ENCODE results near the gene BAAT. TPM values are rescaled to one million over a fixed set of nuclear protein-coding genes. Genes with fewer than 3 reads are reported as not detected.

The BAAT gene
- total RNA-seq, 2 experiments from 2014 or later = 0.07 TPM; not detected in 1

DNA sequence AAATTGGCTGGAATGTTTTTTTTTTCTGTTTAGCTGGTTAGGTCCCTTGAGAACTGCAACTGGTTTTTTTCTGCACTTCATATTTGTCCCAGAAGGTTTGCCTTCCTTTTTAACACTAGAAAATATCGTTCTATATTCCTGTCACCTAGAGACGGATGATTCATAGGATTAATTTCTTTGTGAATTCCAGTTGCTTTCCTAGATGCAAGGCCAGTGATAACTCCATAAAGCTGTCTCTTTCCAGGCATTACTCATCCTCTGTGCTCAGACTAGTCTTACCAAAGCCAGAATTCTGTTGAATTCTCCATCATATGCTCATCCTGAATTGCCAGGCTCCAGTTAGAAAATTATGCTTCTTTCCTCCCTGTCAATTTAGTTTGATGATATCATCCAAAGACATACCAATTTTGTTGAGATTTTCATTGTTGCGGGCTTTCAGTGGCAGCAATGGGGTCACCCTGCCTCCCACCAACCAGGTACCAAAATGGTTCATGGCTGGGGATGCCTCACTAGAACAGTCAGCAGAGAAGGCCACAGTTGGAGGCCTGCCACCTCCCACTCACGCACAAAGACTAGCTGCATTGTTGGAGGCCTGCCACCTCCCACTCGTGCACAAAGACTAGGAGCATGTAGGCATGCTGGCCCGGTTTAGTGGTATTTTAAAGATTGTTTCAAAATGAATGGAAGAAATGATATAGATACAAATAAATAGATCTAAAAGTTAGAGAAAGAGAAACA lies 8.5 kb downstream of the BAAT start:
- H3K27ac Mint-ChIP-seq = no peak overlapping the region
- peaks cover 9% of the 10 kb centered on the region for H3K27me3 Mint-ChIP-seq
- DNase-seq (no peak), ATAC-seq (no peak)
- H3K36me3 Mint-ChIP-seq (ENCODE audit: low read depth) = no peaks in the 10 kb centered on the region
- ChIA-PET POLR2A (no interaction called here), CTCF (interaction anchor here (0.6 kb wide), 1 partner anchor 206 kb away, joined by 3 read pairs; no protein-coding TSS in a partner anchor)
- intact Hi-C loops (cut with DNase I, micrococcal nuclease) = no loop called here
- no peaks in the 10 kb centered on the region for H3K4me1 Mint-ChIP-seq
- H3K4me3 Mint-ChIP-seq = no peak overlapping the region
- H3K9me3 Mint-ChIP-seq (ENCODE audit: low read depth) = no peaks in the 10 kb centered on the region

- ATAC-seq = no peak
- H3K36me3 Mint-ChIP-seq (ENCODE audit: low read depth) = no peaks in the 10 kb centered on the region
- peaks cover 9% of the 10 kb centered on the region for H3K27me3 Mint-ChIP-seq
- DNase-seq = no peak
- CTCF ChIA-PET = interaction anchor here (0.6 kb wide), 1 partner anchor 205 kb away, joined by 3 read pairs; no protein-coding TSS in a partner anchor
- intact Hi-C loops (cut with DNase I, micrococcal nuclease) = no loop called here
- H3K27ac Mint-ChIP-seq = no peak overlapping the region
- no peak overlapping the region for H3K4me3 Mint-ChIP-seq
- H3K4me1 Mint-ChIP-seq = no peaks in the 10 kb centered on the region
- POLR2A ChIA-PET = no interaction called here
- H3K9me3 Mint-ChIP-seq (ENCODE audit: low read depth) = no peaks in the 10 kb centered on the region
These were observed 9.3 kb downstream of the BAAT start for GRCh38 chr9:101375546-101375945.

DNA sequence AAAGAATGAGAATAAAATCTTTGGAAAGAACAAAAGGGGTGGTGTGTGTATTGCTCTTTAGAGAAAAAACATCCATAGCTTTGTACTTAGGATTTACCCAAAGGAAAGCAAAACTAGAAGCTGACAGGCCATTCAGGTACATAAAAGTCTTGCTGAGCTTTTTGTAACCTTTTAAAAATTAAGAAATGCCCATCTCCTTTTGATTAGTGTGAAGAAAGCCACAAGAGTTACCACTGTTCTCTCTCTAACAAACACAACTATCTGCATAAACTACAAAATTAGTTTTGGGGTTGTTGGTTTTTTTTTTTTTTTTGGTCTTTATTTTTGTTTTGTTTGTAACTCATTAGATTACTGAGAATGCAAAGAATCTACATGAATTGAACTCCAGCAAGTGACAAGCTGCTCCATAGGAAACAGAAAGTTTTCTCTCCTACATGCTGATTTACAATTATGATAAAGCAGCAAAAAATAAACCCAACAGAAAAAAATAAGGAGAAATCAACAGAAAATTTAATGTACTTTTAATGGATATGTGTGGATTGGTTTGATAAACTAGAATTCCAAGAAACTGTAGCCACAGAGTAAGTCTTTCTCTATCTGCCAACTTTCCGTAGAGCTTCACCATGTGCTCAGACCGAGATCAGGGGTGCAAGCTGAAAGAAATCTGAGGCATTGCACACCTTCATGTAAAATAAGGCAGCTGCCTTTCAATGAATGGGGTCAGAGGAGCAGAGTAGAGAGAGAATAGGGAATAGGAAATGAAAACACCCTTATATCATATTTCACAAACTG lies 12.3 kb downstream of the BAAT start:
- Mint-ChIP-seq H3K27me3 (peaks cover 10% of the 10 kb centered on the region), H3K27ac (no peak overlapping the region), H3K4me3 (no peak overlapping the region), H3K36me3 (ENCODE audit: low read depth) (no peaks in the 10 kb centered on the region), H3K4me1 (no peaks in the 10 kb centered on the region), H3K9me3 (ENCODE audit: low read depth) (no peaks in the 10 kb centered on the region)
- ATAC-seq = no peak
- intact Hi-C loops (cut with DNase I, micrococcal nuclease) = no loop called here
- DNase-seq = no peak
- CTCF ChIA-PET = interaction anchor here (0.7 to 1.7 kb wide), 2 partner anchors 16 to 60 kb away, joined by 3 to 4 read pairs; no protein-coding TSS in a partner anchor
- POLR2A ChIA-PET = no interaction called here

- ATAC-seq = no peak
These were observed 13.0 kb downstream of the BAAT start for GRCh38 chr9:101371813-101372212.

DNA sequence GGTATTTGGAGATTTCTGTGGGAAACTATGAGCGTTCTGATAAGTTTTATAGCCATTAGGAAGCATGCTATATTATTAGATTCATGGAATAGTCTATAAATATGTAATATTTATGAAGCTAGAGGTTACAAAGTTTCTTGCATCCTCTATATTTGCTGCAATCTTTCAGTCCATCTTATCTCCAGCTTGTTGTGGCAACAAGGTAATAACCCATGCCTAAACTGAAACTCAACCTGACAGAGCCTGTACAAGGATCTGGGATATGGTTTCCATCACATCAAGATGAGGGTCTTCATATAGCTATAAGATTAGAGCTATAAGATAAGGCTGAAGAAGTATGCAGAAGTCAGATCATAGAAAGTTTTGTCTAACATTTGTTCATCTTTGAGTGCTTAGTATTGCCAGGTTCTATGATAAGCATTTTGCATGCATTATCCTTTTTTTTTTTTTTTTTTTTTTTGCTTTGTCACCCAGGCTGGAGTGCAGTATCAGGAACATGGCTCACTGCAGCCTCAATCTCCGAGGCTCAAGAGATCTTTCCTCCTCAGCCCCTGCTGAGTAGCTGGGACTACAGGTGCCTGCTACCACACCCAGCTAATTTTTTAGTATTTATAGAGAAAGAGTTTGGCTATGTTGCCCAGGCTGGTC lies 14.8 kb downstream of the BAAT start:
- ChIA-PET CTCF (interaction anchor here (0.6 to 1.6 kb wide), 5 partner anchors 9 to 220 kb away, joined by 3 to 5 read pairs (median 3); no protein-coding TSS in a partner anchor), POLR2A (no interaction called here)
- H3K9me3 Mint-ChIP-seq (ENCODE audit: low read depth) = no peaks in the 10 kb centered on the region
- peaks cover 10% of the 10 kb centered on the region for H3K27me3 Mint-ChIP-seq
- DNase-seq = no peak
- no peak overlapping the region for H3K27ac Mint-ChIP-seq
- ATAC-seq = no peak
- intact Hi-C loops (cut with DNase I, micrococcal nuclease) = no loop called here
- no peaks in the 10 kb centered on the region for H3K36me3 Mint-ChIP-seq (ENCODE audit: low read depth)
- no peaks in the 10 kb centered on the region for H3K4me1 Mint-ChIP-seq
- no peak overlapping the region for H3K4me3 Mint-ChIP-seq

More at GRCh38 chr9:101371813-101372212, 13.0 kb downstream of the BAAT start:
- H3K9me3 Mint-ChIP-seq (ENCODE audit: low read depth) = no peaks in the 10 kb centered on the region
- intact Hi-C loops (cut with DNase I, micrococcal nuclease) = no loop called here
- no peak for DNase-seq
- peaks cover 10% of the 10 kb centered on the region for H3K27me3 Mint-ChIP-seq
- no peaks in the 10 kb centered on the region for H3K4me1 Mint-ChIP-seq
- no peak overlapping the region for H3K4me3 Mint-ChIP-seq
- ChIA-PET CTCF (no interaction called here), POLR2A (no interaction called here)
- H3K27ac Mint-ChIP-seq = no peak overlapping the region
- H3K36me3 Mint-ChIP-seq (ENCODE audit: low read depth) = no peaks in the 10 kb centered on the region

DNA sequence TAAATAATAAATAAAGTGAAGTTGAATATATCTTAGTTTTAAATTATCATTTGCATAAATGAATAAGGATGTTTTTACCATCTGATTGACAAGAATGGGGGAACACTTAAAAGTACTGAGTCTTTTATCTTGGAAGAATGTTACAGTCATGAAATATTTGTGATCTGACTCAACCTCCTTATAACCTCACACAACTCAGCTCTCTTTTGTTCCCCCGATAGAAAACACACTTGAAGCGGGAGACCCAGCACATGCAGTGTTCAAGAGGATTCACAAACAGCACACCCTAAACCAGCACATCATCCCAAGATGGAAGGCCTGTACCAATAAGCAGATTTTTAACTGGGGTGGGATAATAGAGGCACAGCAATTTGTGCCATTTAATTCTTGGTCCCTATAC lies 15.5 kb downstream of the BAAT start:
- ATAC-seq = no peak
- H3K27me3 Mint-ChIP-seq = peaks cover 10% of the 10 kb centered on the region
- H3K36me3 Mint-ChIP-seq (ENCODE audit: low read depth) = no peaks in the 10 kb centered on the region
- ChIA-PET POLR2A (no interaction called here), CTCF (no interaction called here)
- no peak overlapping the region for H3K27ac Mint-ChIP-seq
- no peak for DNase-seq
- no peak overlapping the region for H3K4me3 Mint-ChIP-seq
- no peaks in the 10 kb centered on the region for H3K4me1 Mint-ChIP-seq
- intact Hi-C loops (cut with DNase I, micrococcal nuclease) = no loop called here
- no peaks in the 10 kb centered on the region for H3K9me3 Mint-ChIP-seq (ENCODE audit: low read depth)

DNA sequence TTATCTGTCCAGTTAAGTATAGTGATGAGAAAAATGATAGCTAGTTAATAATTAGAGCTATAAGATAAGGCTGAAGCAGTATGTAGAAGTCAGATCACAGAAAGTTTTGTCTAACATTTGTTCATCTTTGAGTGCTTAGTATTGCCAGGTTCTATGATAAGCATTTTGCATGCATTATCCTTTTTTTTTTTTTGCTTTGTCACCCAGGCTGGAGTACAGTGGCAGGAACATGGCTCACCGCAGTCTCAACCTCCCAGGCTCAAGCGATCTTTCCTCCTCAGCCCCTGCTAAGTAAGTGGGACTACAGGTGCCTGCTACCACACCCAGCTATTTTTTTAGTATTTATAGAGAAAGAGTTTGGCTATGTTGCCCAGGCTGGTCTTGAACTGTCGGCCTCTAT lies 17.5 kb downstream of the BAAT start:
- POLR2A ChIA-PET = no interaction called here
- Mint-ChIP-seq H3K27ac (no peak overlapping the region), H3K4me3 (no peak overlapping the region), H3K27me3 (peaks cover 12% of the 10 kb centered on the region), H3K36me3 (ENCODE audit: low read depth) (no peaks in the 10 kb centered on the region), H3K4me1 (no peaks in the 10 kb centered on the region), H3K9me3 (ENCODE audit: low read depth) (no peaks in the 10 kb centered on the region)
- no peak for DNase-seq
- CTCF ChIA-PET = interaction anchor here (0.8 kb wide), 1 partner anchor 21 kb away, joined by 4 read pairs; no protein-coding TSS in a partner anchor
- intact Hi-C loops (cut with DNase I, micrococcal nuclease) = no loop called here
- no peak for ATAC-seq

DNA sequence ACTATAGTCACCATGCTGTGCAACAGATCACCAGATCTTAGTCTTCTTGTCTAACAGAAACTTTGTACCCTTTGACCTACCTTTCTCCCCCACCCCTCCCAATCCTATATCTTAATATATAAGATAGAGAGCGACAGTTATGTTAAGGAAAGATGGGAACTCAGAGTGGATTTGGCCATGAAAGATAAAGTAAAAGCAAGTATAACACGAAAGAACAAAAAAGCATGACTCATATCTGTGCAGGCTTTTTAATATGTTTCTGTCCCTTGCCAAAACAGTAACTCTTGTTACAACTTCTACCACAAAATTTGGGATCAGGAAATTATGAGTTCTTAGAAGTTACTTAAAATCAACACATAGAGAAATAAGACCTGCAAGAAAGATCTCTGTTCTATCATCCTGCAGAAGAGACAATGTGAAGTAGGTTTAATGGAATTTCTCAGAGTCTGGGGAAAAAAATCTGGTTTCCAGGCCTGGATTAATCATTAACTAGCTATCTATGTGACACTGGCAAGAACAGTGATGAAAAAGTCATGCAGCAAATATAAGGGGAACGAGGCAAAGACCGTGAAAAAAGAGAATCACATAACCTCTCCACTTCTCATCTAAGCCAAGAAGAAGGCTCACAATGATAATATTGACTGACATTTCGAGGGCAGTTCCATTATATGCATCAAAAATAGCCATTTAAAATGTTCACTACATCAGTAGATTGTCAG lies 18.6 kb downstream of the BAAT start:
- intact Hi-C loops (cut with DNase I, micrococcal nuclease) = no loop called here
- no peaks in the 10 kb centered on the region for H3K36me3 Mint-ChIP-seq (ENCODE audit: low read depth)
- DNase-seq (no peak), ATAC-seq (no peak)
- POLR2A ChIA-PET = no interaction called here
- no peak overlapping the region for H3K27ac Mint-ChIP-seq
- no peaks in the 10 kb centered on the region for H3K9me3 Mint-ChIP-seq (ENCODE audit: low read depth)
- CTCF ChIA-PET = no interaction called here
- no peaks in the 10 kb centered on the region for H3K4me1 Mint-ChIP-seq
- H3K4me3 Mint-ChIP-seq = no peak overlapping the region
- peaks cover 8% of the 10 kb centered on the region for H3K27me3 Mint-ChIP-seq

GRCh38 chr9:101365181-101365580 lies 19.6 kb downstream of the BAAT start:
- peaks cover 8% of the 10 kb centered on the region for H3K27me3 Mint-ChIP-seq
- intact Hi-C loops (cut with DNase I, micrococcal nuclease) = no loop called here
- H3K36me3 Mint-ChIP-seq (ENCODE audit: low read depth) = no peaks in the 10 kb centered on the region
- ATAC-seq = no peak
- no peaks in the 10 kb centered on the region for H3K4me1 Mint-ChIP-seq
- DNase-seq = no peak
- H3K9me3 Mint-ChIP-seq (ENCODE audit: low read depth) = no peaks in the 10 kb centered on the region
- no peak overlapping the region for H3K4me3 Mint-ChIP-seq
- H3K27ac Mint-ChIP-seq = no peak overlapping the region
- ChIA-PET POLR2A (no interaction called here), CTCF (interaction anchor here (1.3 kb wide), 1 partner anchor 24 kb away, joined by 3 read pairs; no protein-coding TSS in a partner anchor)

- Mint-ChIP-seq H3K36me3 (ENCODE audit: low read depth) (no peaks in the 10 kb centered on the region), H3K27ac (no peak overlapping the region), H3K4me1 (no peaks in the 10 kb centered on the region), H3K9me3 (ENCODE audit: low read depth) (no peaks in the 10 kb centered on the region), H3K27me3 (peaks cover 5% of the 10 kb centered on the region), H3K4me3 (no peak overlapping the region)
- DNase-seq (no peak), ATAC-seq (no peak)
- CTCF ChIA-PET = no interaction called here
- intact Hi-C loops (cut with DNase I, micrococcal nuclease) = no loop called here
- POLR2A ChIA-PET = no interaction called here
These were observed 22.4 kb downstream of the BAAT start for GRCh38 chr9:101362450-101362849.

GRCh38 chr9:101360647-101361046 lies 24.2 kb downstream of the BAAT start:
- Mint-ChIP-seq H3K4me1 (no peaks in the 10 kb centered on the region), H3K4me3 (no peak overlapping the region), H3K9me3 (ENCODE audit: low read depth) (no peaks in the 10 kb centered on the region), H3K36me3 (ENCODE audit: low read depth) (no peaks in the 10 kb centered on the region), H3K27me3 (peaks cover 4% of the 10 kb centered on the region), H3K27ac (no peak overlapping the region)
- no peak for DNase-seq
- intact Hi-C loops (cut with DNase I, micrococcal nuclease) = no loop called here
- POLR2A ChIA-PET = no interaction called here
- CTCF ChIA-PET = interaction anchor here (1.0 kb wide), 1 partner anchor 10 kb away, joined by 3 read pairs; no protein-coding TSS in a partner anchor
- no peak for ATAC-seq

Measured in activated CD4-positive, alpha-beta T cell treated with anti-CD3 and anti-CD28 coated beads for 36 hours (primary cell).